Upper lobe of right lung (tissue), 1 donor: ENCODE results near the gene RAB43. TPM values are rescaled to one million over a fixed set of nuclear protein-coding genes. Genes with fewer than 3 reads are reported as not detected.

ENCODE experiments used
- ATAC-seq: fragments of 200-7000 bp; cut with Tn5 transposase; one replicate; pipeline ENCODE4 v1.9.1; 2020; ENCODE audit warnings: mild to moderate bottlenecking, moderate library complexity
- DNase-seq: peaks from one replicate; pipeline ENCODE4 v3.0.0-alpha.2; 2020
- H3K27ac ChIP-seq: fragments of 200-600 bp; one replicate; pipeline ENCODE4 v1.8.0; 2022
- H3K27me3 ChIP-seq: fragments of 200-600 bp; one replicate; pipeline ENCODE4 v1.8.0; 2022; ENCODE audit warnings: mild to moderate bottlenecking
- H3K36me3 ChIP-seq: fragments of 200-600 bp; one replicate; pipeline ENCODE4 v1.8.0; 2022
- H3K4me1 ChIP-seq: fragments of 200-600 bp; one replicate; pipeline ENCODE4 v1.8.0; 2022
- H3K4me3 ChIP-seq: fragments of 200-600 bp; one replicate; pipeline ENCODE4 v1.8.0; 2022; ENCODE audit warnings: mild to moderate bottlenecking
- H3K9me3 ChIP-seq: fragments of 200-600 bp; one replicate; pipeline ENCODE4 v1.8.0; 2022
- intact Hi-C: fragments of 100-400 bp; cut with DNase I; formaldehyde crosslinking; loops from one replicate; pipeline ENCODE4 v1.11.0; 2022
- total RNA-seq: library from RNA; stranded (reverse); fragmentation: NEBNext Ultra II Directional; extraction: Animal tissue kit (Norgen Biotek cat#: 25700); gene quantifications from one replicate; pipeline ENCODE4 v1.2.1, GENCODE V29; 2021
- TF ChIP-seq, protein P1 (sequence below): fragments of 200-600 bp; IDR thresholded peaks from one replicate; pipeline ENCODE4 v1.8.0; 2022; ENCODE audit warnings: antibody characterized with exemption
- donor health status: DM: no; HTN: yes; CAD: no; lungs with severe emphysema.

The RAB43 gene
- total RNA-seq, 1 donor from 2014 or later: 38.9 TPM

DNA sequence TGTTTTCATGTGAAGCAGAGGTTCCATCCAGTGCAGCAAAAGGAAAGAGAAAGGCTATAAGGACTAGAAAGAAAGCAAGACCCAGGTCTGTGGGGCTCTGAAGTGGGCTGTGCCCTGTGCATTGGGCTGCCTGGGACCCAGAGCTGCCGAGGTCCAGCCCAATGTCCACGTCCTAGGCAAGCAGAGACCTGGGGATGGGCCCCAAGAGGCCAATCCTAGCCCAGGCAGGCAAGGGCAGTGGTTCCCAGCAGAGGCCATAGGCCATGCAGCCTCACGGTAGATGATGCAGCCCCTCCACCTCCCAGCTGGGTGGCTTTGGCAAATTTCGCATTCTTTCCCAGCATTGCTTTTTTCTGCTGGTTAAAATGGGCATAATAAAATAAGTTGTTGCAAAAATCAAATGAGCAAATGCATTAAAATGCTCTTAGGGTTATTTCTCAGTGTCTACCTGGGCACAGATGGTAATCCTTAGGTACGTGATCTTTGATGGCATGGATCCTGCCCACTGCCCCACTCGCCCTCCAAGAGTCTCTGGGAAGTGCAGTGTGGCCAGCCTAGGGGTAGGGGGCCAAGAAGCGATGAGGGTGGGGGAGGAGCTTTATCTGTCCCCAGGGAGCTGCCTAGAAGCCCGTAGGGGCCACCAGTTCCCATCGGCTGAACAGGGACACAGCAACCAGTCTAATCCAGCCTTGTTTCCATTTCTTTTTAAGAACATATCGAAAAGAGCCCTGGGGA, 83.3 kb downstream of the RAB43 start:
- ATAC-seq (no peak), DNase-seq (no peak)
- TF ChIP-seq, protein P1, sequence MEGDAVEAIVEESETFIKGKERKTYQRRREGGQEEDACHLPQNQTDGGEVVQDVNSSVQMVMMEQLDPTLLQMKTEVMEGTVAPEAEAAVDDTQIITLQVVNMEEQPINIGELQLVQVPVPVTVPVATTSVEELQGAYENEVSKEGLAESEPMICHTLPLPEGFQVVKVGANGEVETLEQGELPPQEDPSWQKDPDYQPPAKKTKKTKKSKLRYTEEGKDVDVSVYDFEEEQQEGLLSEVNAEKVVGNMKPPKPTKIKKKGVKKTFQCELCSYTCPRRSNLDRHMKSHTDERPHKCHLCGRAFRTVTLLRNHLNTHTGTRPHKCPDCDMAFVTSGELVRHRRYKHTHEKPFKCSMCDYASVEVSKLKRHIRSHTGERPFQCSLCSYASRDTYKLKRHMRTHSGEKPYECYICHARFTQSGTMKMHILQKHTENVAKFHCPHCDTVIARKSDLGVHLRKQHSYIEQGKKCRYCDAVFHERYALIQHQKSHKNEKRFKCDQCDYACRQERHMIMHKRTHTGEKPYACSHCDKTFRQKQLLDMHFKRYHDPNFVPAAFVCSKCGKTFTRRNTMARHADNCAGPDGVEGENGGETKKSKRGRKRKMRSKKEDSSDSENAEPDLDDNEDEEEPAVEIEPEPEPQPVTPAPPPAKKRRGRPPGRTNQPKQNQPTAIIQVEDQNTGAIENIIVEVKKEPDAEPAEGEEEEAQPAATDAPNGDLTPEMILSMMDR: no peak
- H3K27ac ChIP-seq: no peak overlapping the region
- H3K4me3 ChIP-seq: no peak overlapping the region
- H3K36me3 ChIP-seq: peaks cover 6% of the 10 kb centered on the region
- H3K4me1 ChIP-seq: no peaks in the 10 kb centered on the region
- intact Hi-C loops: no loop called here
- no peaks in the 10 kb centered on the region for H3K9me3 ChIP-seq
- H3K27me3 ChIP-seq: no peaks in the 10 kb centered on the region

Other genes with a start within 250 kb of the RAB43 start
- 43.0 TPM for gene ACAD9, start 242.2 kb downstream of the RAB43 start, total RNA-seq
- gene CFAP92, start 127.7 kb downstream of the RAB43 start, total RNA-seq: 1.9 TPM
- 17.2 TPM for gene EFCC1, start 120.5 kb downstream of the RAB43 start, total RNA-seq
- 1.2 TPM for gene GP9, start 61.0 kb downstream of the RAB43 start, total RNA-seq
- 30.3 TPM for gene ISY1, start 39.3 kb upstream of the RAB43 start, total RNA-seq
- 314 TPM for gene CNBP, start 62.1 kb upstream of the RAB43 start, total RNA-seq
- gene COPG1, start 127.8 kb upstream of the RAB43 start, total RNA-seq: 149 TPM
- gene HMCES, start 157.1 kb upstream of the RAB43 start, total RNA-seq: 34.8 TPM